AG09309 (cell line): Measurements from ENCODE around the gene RANBP1.
A peak's percentile ranks its signal among the peaks of the same experiment; 100 is the strongest.
"Not testable (repeated sequence)": the region's sequence is repeated elsewhere in the genome, so short reads cannot be mapped to it uniquely, and the experiment has no call there.

Experiments
- DNase-seq: peaks from one replicate; pipeline ENCODE4 v3.0.0-alpha.2; 2010; ENCODE audit warnings: low read depth
- H3K4me3 ChIP-seq: 2 replicates; pipeline ENCODE4 v1.5.1; 2011; ENCODE audit warnings: mild to moderate bottlenecking, low read depth, low read length, moderate library complexity; ENCODE audit not compliant: control insufficient read depth
- CTCF ChIP-seq: IDR thresholded peaks from 2 replicates; pipeline ENCODE4 v1.5.1; 2011; ENCODE audit warnings: mild to moderate bottlenecking, low read depth, low read length, inconsistent platforms; ENCODE audit not compliant: insufficient read depth, control insufficient read depth; ENCODE audit errors: missing control alignments

RANBP1 gene

GRCh38 chr22:20115691-20116375, at the start of gene RANBP1:
Gene RANBP1 (plus strand): TSS chr22:20116104. CDS start chr22:20116185, 81 bp downstream.
- H3K4me3 ChIP-seq, result peak within 1 kb of the TSS; percentile 84
- no peak for DNase-seq
- no peak for TF ChIP-seq CTCF

GRCh38 chr22:20066617-20067383, 49.1 kb upstream of the RANBP1 start:
- TF ChIP-seq CTCF, result no peak
- H3K4me3 ChIP-seq, result no peak overlapping the region

GRCh38 chr22:20067384-20067682, 48.6 kb upstream of the RANBP1 start:
- H3K4me3 ChIP-seq, DNase-seq: not testable (repeated sequence)

More at GRCh38 chr22:20066617-20067383, 49.1 kb upstream of the RANBP1 start:
- DNase-seq, result no peak

GRCh38 chr22:20068640-20069039, 47.3 kb upstream of the RANBP1 start:
- no peak for TF ChIP-seq CTCF
- no peak for DNase-seq
- H3K4me3 ChIP-seq, result no peak overlapping the region

GRCh38 chr22:20069331-20070042, 46.4 kb upstream of the RANBP1 start:
- no peak for TF ChIP-seq CTCF
- no peak for DNase-seq

GRCh38 chr22:20071524-20071972, 44.4 kb upstream of the RANBP1 start:
- H3K4me3 ChIP-seq, result no peak overlapping the region
- TF ChIP-seq CTCF, result no peak
- DNase-seq, result no peak

More at GRCh38 chr22:20069331-20070042, 46.4 kb upstream of the RANBP1 start:
- no peak overlapping the region for H3K4me3 ChIP-seq
